ENCODE measurements around the gene FARS2. TPM values are rescaled to one million over a fixed set of nuclear protein-coding genes. Genes with fewer than 3 reads are reported as not detected.

The FARS2 gene
- total RNA-seq, 2 donors from 2014 or later: 16.2 to 18.3 TPM

GRCh38 chr6:5592886-5593519 lies 331.7 kb downstream of the FARS2 start:
- no peak overlapping the region for H3K9ac ChIP-seq (ENCODE audit: extremely low read depth, low read length, poor library complexity, severe bottlenecking)
- Mint-ChIP-seq H3K36me3 (ENCODE audit: low read depth) (no peaks in the 10 kb centered on the region), H3K9me3 (no peaks in the 10 kb centered on the region), H3K27ac (peak overlapping the region; percentile 13), H3K4me3 (no peak overlapping the region), H3K27me3 (ENCODE audit: insufficient read depth) (no peaks in the 10 kb centered on the region), H3K4me1 (peaks cover 23% of the 10 kb centered on the region)
- no peak for DNase-seq
- no peak overlapping the region for H3K27ac ChIP-seq (ENCODE audit: low read depth, low read length)
- H3K9me3 ChIP-seq (ENCODE audit: control insufficient read depth, low read length): no peaks in the 10 kb centered on the region
- no peak overlapping the region for H3K4me3 ChIP-seq (ENCODE audit: low read length)
- TF ChIP-seq, protein P1, sequence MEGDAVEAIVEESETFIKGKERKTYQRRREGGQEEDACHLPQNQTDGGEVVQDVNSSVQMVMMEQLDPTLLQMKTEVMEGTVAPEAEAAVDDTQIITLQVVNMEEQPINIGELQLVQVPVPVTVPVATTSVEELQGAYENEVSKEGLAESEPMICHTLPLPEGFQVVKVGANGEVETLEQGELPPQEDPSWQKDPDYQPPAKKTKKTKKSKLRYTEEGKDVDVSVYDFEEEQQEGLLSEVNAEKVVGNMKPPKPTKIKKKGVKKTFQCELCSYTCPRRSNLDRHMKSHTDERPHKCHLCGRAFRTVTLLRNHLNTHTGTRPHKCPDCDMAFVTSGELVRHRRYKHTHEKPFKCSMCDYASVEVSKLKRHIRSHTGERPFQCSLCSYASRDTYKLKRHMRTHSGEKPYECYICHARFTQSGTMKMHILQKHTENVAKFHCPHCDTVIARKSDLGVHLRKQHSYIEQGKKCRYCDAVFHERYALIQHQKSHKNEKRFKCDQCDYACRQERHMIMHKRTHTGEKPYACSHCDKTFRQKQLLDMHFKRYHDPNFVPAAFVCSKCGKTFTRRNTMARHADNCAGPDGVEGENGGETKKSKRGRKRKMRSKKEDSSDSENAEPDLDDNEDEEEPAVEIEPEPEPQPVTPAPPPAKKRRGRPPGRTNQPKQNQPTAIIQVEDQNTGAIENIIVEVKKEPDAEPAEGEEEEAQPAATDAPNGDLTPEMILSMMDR (conservative IDR thresholded peaks at IDR 0.05): no peak
- H3K27me3 ChIP-seq (ENCODE audit: control insufficient read depth, insufficient read depth, low read length, poor library complexity, severe bottlenecking): no peaks in the 10 kb centered on the region
- WGBS, 2 experiments (ENCODE audit: insufficient coverage in 1 of 2, insufficient read length in 1 of 2): 88 to 91% methylated on average over 8 to 17 of the region's 17 CpGs
- H3K36me3 ChIP-seq (ENCODE audit: control insufficient read depth, insufficient read depth, low read length): no peaks in the 10 kb centered on the region
- peaks cover 5% of the 10 kb centered on the region for H3K4me1 ChIP-seq (ENCODE audit: control insufficient read depth, insufficient read depth, low read length)

GRCh38 chr6:5595184-5595583 lies 333.9 kb downstream of the FARS2 start:
- H3K27me3 ChIP-seq (ENCODE audit: control insufficient read depth, insufficient read depth, low read length, poor library complexity, severe bottlenecking): no peaks in the 10 kb centered on the region
- Mint-ChIP-seq H3K27ac (no peak overlapping the region), H3K36me3 (ENCODE audit: low read depth) (no peaks in the 10 kb centered on the region), H3K4me1 (peaks cover 23% of the 10 kb centered on the region), H3K9me3 (no peaks in the 10 kb centered on the region), H3K4me3 (no peak overlapping the region), H3K27me3 (ENCODE audit: insufficient read depth) (no peaks in the 10 kb centered on the region)
- no peak overlapping the region for H3K27ac ChIP-seq (ENCODE audit: low read depth, low read length)
- 95 to 96% methylated on average over 7 of the region's 7 CpGs for WGBS, 2 experiments (ENCODE audit: insufficient coverage in 1 of 2, insufficient read length in 1 of 2)
- H3K9me3 ChIP-seq (ENCODE audit: control insufficient read depth, low read length): no peaks in the 10 kb centered on the region
- no peak overlapping the region for H3K9ac ChIP-seq (ENCODE audit: extremely low read depth, low read length, poor library complexity, severe bottlenecking)
- peaks cover 5% of the 10 kb centered on the region for H3K4me1 ChIP-seq (ENCODE audit: control insufficient read depth, insufficient read depth, low read length)
- DNase-seq: no peak
- TF ChIP-seq, protein P1 (conservative IDR thresholded peaks at IDR 0.05): no peak
- H3K4me3 ChIP-seq (ENCODE audit: low read length): no peak overlapping the region
- no peaks in the 10 kb centered on the region for H3K36me3 ChIP-seq (ENCODE audit: control insufficient read depth, insufficient read depth, low read length)

- Mint-ChIP-seq H3K9me3 (no peaks in the 10 kb centered on the region), H3K4me3 (no peak overlapping the region), H3K27ac (no peak overlapping the region), H3K36me3 (ENCODE audit: low read depth) (no peaks in the 10 kb centered on the region), H3K4me1 (peaks cover 20% of the 10 kb centered on the region), H3K27me3 (ENCODE audit: insufficient read depth) (no peaks in the 10 kb centered on the region)
- Histone ChIP-seq H3K27ac (ENCODE audit: low read depth, low read length) (no peak overlapping the region), H3K4me3 (ENCODE audit: low read length) (no peak overlapping the region), H3K27me3 (ENCODE audit: control insufficient read depth, insufficient read depth, low read length, poor library complexity, severe bottlenecking) (no peaks in the 10 kb centered on the region), H3K4me1 (ENCODE audit: control insufficient read depth, insufficient read depth, low read length) (peaks cover 5% of the 10 kb centered on the region), H3K9ac (ENCODE audit: extremely low read depth, low read length, poor library complexity, severe bottlenecking) (no peak overlapping the region), H3K36me3 (ENCODE audit: control insufficient read depth, insufficient read depth, low read length) (no peaks in the 10 kb centered on the region), H3K9me3 (ENCODE audit: control insufficient read depth, low read length) (no peaks in the 10 kb centered on the region)
- 95 to 100% methylated on average over 3 to 6 of the region's 7 CpGs for WGBS, 2 experiments (ENCODE audit: insufficient coverage in 1 of 2, insufficient read length in 1 of 2)
- TF ChIP-seq, protein P1 (conservative IDR thresholded peaks at IDR 0.05): no peak
- no peak for DNase-seq
Observed at GRCh38 chr6:5597413-5597812, 336.1 kb downstream of the FARS2 start.
